Activated naive CD4-positive, alpha-beta T cell treated with anti-CD3 and anti-CD28 coated beads, Interleukin-2, amount 10 ng/mL, durations not matched to agents 7 days and 5 days (primary cell): ENCODE results near the gene CAMK2B.
A peak's percentile ranks its signal among the peaks of the same experiment; 100 is the strongest.

ENCODE experiments used
- CTCF ChIA-PET: fragments of 350-600 bp; sonication (Branson Sonifier 250); formaldehyde crosslinking; loops from one replicate; lab custom pipeline; 2021; ENCODE audit warnings: antibody characterized with exemption; lab: Charles Lee
- DNase-seq: peaks from one replicate; pipeline ENCODE4 v3.0.0-alpha.2; 2020
- H3K27ac Mint-ChIP-seq: one replicate; pipeline ENCODE4 v1.8.0; 2021; ENCODE audit warnings: mild to moderate bottlenecking, moderate library complexity, mixed read lengths
- H3K27me3 Mint-ChIP-seq: one replicate; pipeline ENCODE4 v1.8.0; 2021; ENCODE audit warnings: mild to moderate bottlenecking, mixed read lengths
- H3K36me3 Mint-ChIP-seq: one replicate; pipeline ENCODE4 v1.8.0; 2021; ENCODE audit warnings: mixed read lengths
- H3K4me1 Mint-ChIP-seq: one replicate; pipeline ENCODE4 v1.8.0; 2021; ENCODE audit warnings: mixed read lengths
- H3K4me3 Mint-ChIP-seq: one replicate; pipeline ENCODE4 v1.8.0; 2021; ENCODE audit warnings: mild to moderate bottlenecking, moderate library complexity, mixed read lengths
- H3K9me3 Mint-ChIP-seq: one replicate; pipeline ENCODE4 v1.8.0; 2021; ENCODE audit warnings: mixed read lengths

Gene CAMK2B

DNA sequence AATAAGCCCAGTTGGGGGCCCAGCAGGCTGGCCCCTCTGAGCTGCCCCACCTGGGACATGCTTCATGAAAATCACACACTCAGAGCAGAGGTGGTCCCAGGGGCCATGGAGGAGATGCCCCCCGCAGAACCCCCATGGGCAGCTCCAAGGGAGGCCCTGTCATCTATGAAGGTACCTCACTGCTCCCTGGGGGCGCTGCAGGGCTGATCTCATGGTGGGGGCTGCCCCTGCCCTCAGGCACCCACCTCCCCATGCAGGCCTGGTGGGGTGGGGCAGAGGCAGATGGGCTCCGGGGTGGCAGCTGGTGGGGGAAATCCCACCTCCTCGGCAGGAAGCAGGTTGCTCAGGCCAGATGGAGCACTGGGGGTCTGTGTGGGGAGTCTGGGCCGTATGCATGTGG, 64.2 kb downstream of the CAMK2B start:
- Mint-ChIP-seq H3K27ac (no peak overlapping the region), H3K4me3 (no peak overlapping the region), H3K9me3 (no peaks in the 10 kb centered on the region), H3K36me3 (no peaks in the 10 kb centered on the region), H3K4me1 (peaks cover 25% of the 10 kb centered on the region), H3K27me3 (peaks cover 16% of the 10 kb centered on the region)
- DNase-seq = no peak
- CTCF ChIA-PET = no interaction called here

DNA sequence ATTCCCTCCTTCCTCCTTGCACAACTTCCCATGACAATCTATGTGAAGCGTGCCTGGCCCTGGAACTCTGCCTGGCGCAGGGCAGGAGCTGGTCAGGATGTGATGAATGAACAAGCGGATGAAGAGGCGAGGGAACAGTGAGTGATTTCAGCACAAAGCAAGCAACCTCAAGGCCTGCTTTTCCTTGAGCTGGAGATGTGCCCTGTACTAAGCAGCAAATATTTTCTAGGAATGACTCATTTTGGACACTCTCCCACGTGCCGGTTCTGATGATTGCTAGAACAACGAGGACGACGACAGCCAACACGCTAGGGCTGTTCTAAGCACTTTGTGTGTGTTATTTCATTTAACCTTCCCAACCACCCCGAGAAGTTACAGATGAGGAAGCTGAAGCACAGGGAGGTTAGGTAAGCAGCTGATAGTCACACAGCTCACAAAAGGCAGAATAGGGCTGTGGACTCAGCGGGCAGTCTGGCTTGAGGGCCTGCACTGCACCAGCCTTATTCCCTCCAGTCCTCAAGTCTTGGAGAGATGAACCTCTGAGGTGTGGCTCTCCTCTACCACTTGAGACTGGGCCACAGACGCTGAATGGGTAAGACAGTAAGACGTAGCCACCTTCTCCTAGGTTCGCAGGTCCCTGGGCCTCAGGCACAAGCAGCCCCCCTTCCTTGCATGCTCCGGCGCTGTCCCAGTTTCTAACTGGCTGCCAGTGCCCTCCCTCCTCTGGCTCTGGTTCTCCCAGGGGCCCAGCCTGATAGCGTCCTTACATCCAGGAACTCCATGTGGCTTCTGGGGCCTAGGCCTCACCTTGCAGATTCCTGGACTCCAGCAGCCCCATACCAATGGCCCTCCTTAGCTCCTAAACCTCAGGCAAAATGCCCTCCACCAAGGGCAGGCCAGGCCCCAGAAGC, 65.6 kb downstream of the CAMK2B start:
- CTCF ChIA-PET = interaction anchor here (0.7 to 1.5 kb wide), 2 partner anchors 19 to 48 kb away, joined by 3 to 4 read pairs; no protein-coding TSS in a partner anchor
- no peak for DNase-seq
- H3K4me1 Mint-ChIP-seq = peaks cover 25% of the 10 kb centered on the region
- peaks cover 11% of the 10 kb centered on the region for H3K27me3 Mint-ChIP-seq
- H3K4me3 Mint-ChIP-seq = no peak overlapping the region
- no peaks in the 10 kb centered on the region for H3K36me3 Mint-ChIP-seq
- H3K9me3 Mint-ChIP-seq = peaks cover 2% of the 10 kb centered on the region
- H3K27ac Mint-ChIP-seq = no peak overlapping the region

DNA sequence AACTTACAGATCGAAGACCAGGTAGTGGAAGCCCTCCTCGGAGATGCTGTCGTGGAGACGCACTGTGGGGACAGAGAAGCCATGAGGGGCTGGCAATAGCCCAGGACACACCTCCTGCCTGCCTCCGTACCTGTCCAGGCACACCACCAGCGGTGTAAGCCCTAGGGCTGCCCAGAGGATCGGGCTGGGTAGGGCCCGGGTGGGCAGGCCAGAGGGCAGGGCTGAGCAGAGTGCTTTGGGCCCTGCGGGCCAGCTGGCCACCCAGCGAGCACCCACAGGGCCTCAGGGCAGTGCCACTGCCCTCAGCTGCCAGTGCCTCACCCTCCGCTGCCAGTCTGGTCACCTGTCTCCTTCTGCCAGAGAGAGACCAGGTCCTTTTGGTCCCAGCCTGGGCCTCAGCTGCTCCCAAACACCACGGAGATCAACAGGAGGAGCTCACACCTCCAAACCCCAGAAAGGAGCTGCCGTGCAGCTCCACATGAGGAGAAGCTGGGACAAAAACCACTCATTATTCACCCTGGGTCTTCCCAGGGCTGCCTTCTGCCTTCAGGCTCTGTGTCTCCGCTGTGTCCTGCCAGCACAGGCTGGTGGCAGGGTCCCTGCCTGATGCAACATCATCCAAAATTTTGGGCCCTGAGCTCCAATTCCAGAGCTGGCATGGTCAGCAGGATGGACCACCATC, 66.4 kb downstream of the CAMK2B start:
- no peak overlapping the region for H3K4me3 Mint-ChIP-seq
- peak overlapping the region; percentile 93 for H3K27ac Mint-ChIP-seq
- H3K9me3 Mint-ChIP-seq = peaks cover 2% of the 10 kb centered on the region
- H3K4me1 Mint-ChIP-seq = peaks cover 25% of the 10 kb centered on the region
- H3K36me3 Mint-ChIP-seq = no peaks in the 10 kb centered on the region
- H3K27me3 Mint-ChIP-seq = peaks cover 5% of the 10 kb centered on the region
- no peak for DNase-seq
- CTCF ChIA-PET = interaction anchor here (0.7 to 2.6 kb wide), 5 partner anchors 18 to 229 kb away, joined by 3 to 18 read pairs (median 3); no protein-coding TSS in a partner anchor

DNA sequence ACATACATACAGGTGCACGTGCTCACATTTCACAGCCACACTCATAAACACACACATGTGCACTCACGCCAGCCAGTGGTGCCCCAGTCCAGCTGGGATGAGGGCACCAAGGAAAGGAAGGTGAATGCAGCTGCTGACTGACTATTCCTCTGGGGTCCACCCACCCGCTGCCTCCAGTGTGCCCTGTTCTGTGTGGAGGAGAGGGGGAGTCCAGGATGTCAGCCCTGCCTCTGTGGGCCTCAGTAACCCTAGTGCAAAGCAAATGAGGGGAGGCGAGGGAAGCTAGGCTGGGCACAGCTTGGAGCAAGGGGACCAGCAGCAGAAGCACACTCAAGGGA, 67.0 kb downstream of the CAMK2B start:
- CTCF ChIA-PET = interaction anchor here (0.8 to 2.6 kb wide), 5 partner anchors 17 to 230 kb away, joined by 3 to 18 read pairs (median 3); no protein-coding TSS in a partner anchor
- no peaks in the 10 kb centered on the region for H3K36me3 Mint-ChIP-seq
- peak overlapping the region; percentile 93 for H3K27ac Mint-ChIP-seq
- H3K4me3 Mint-ChIP-seq = no peak overlapping the region
- no peaks in the 10 kb centered on the region for H3K27me3 Mint-ChIP-seq
- H3K9me3 Mint-ChIP-seq = peaks cover 2% of the 10 kb centered on the region
- peaks cover 25% of the 10 kb centered on the region for H3K4me1 Mint-ChIP-seq
- no peak for DNase-seq

- Mint-ChIP-seq H3K9me3 (peaks cover 2% of the 10 kb centered on the region), H3K27me3 (no peaks in the 10 kb centered on the region), H3K36me3 (no peaks in the 10 kb centered on the region), H3K4me3 (no peak overlapping the region), H3K27ac (peak overlapping the region; percentile 93), H3K4me1 (peaks cover 25% of the 10 kb centered on the region)
- CTCF ChIA-PET = interaction anchor here (1.2 to 2.6 kb wide), 3 partner anchors 16 to 161 kb away, joined by 3 to 18 read pairs (median 3); no protein-coding TSS in a partner anchor
- DNase-seq = peak; percentile 78
These were observed 67.6 kb downstream of the CAMK2B start for GRCh38 chr7:44257618-44258422.

- CTCF ChIA-PET = interaction anchor here (1.2 to 2.6 kb wide), 2 partner anchors 16 to 161 kb away, joined by 3 to 18 read pairs; no protein-coding TSS in a partner anchor
- Mint-ChIP-seq H3K27me3 (no peaks in the 10 kb centered on the region), H3K4me3 (no peak overlapping the region), H3K4me1 (peaks cover 25% of the 10 kb centered on the region), H3K36me3 (no peaks in the 10 kb centered on the region), H3K27ac (peak overlapping the region; percentile 93), H3K9me3 (peaks cover 2% of the 10 kb centered on the region)
- no peak for DNase-seq
These were observed 68.2 kb downstream of the CAMK2B start for GRCh38 chr7:44257213-44257612.

- peaks cover 2% of the 10 kb centered on the region for H3K9me3 Mint-ChIP-seq
- peaks cover 25% of the 10 kb centered on the region for H3K4me1 Mint-ChIP-seq
- H3K4me3 Mint-ChIP-seq = no peak overlapping the region
- H3K27me3 Mint-ChIP-seq = no peaks in the 10 kb centered on the region
- no peak overlapping the region for H3K27ac Mint-ChIP-seq
- CTCF ChIA-PET = interaction anchor here (1.5 to 2.6 kb wide), 2 partner anchors 15 to 234 kb away, joined by 4 to 18 read pairs; partner anchors contain the start of gene NUDCD3
- no peak for DNase-seq
- H3K36me3 Mint-ChIP-seq = no peaks in the 10 kb centered on the region
These were observed 68.9 kb downstream of the CAMK2B start for GRCh38 chr7:44256459-44256858.

GRCh38 chr7:44251881-44252280, 73.5 kb downstream of the CAMK2B start:
- DNase-seq = no peak
- Mint-ChIP-seq H3K4me3 (no peak overlapping the region), H3K36me3 (no peaks in the 10 kb centered on the region), H3K4me1 (no peaks in the 10 kb centered on the region), H3K9me3 (peaks cover 2% of the 10 kb centered on the region), H3K27ac (no peak overlapping the region), H3K27me3 (peaks cover 3% of the 10 kb centered on the region)
- CTCF ChIA-PET = interaction anchor here (3.0 kb wide), 1 partner anchor 11 kb away, joined by 15 read pairs; no protein-coding TSS in a partner anchor

- peaks cover 3% of the 10 kb centered on the region for H3K27me3 Mint-ChIP-seq
- no peaks in the 10 kb centered on the region for H3K4me1 Mint-ChIP-seq
- CTCF ChIA-PET = interaction anchor here (3.0 kb wide), 1 partner anchor 10 kb away, joined by 15 read pairs; no protein-coding TSS in a partner anchor
- peaks cover 2% of the 10 kb centered on the region for H3K9me3 Mint-ChIP-seq
- no peak overlapping the region for H3K4me3 Mint-ChIP-seq
- DNase-seq = no peak
- H3K36me3 Mint-ChIP-seq = no peaks in the 10 kb centered on the region
- no peak overlapping the region for H3K27ac Mint-ChIP-seq
These were observed 74.1 kb downstream of the CAMK2B start for GRCh38 chr7:44251269-44251668.

- Mint-ChIP-seq H3K4me3 (no peak overlapping the region), H3K27ac (no peak overlapping the region), H3K4me1 (no peaks in the 10 kb centered on the region), H3K36me3 (no peaks in the 10 kb centered on the region), H3K9me3 (no peaks in the 10 kb centered on the region), H3K27me3 (peaks cover 3% of the 10 kb centered on the region)
- CTCF ChIA-PET = interaction anchor here (1.0 kb wide), 1 partner anchor 9 kb away, joined by 4 read pairs; no protein-coding TSS in a partner anchor
- DNase-seq = no peak
These were observed 75.7 kb downstream of the CAMK2B start for GRCh38 chr7:44249639-44250234.

DNA sequence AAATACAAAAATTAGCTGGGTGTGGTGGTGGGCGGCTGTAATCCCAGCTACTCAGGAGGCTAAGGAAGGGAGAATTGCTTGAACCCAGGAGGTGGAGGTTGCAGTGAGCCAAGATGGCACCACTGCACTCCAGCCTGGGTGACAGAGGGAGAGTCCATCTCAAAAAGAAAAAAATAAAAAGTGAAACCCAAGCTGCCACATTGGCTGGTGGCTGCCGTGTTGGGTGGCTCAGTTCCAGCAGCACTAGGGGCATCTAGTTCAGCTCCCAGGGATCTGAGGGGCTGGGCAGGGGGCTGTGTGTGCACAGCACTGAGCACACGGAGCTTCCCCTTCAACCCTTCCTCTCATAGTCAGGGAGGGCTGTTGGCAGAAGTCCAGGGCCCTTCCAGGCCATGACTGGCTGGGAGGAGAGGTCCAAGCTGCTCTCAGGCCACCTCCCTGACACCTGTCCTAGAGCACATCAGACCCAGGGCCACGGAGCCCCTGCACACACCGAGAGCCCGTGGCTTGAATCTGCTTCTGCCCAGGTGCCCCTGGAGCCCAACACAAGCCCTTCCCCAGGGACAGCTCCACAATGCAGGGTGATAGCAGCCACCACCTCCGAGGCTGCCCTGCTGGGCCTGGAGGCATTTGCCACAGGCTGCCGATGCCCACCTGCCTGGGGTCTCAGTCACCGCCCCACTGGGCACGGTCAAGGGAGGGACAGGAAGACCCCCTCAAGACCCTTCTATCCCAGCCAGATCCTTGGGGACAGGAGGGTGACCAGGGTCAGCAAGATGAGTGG, 77.3 kb downstream of the CAMK2B start:
- CTCF ChIA-PET = no interaction called here
- H3K4me1 Mint-ChIP-seq = no peaks in the 10 kb centered on the region
- no peaks in the 10 kb centered on the region for H3K9me3 Mint-ChIP-seq
- no peak for DNase-seq
- H3K27ac Mint-ChIP-seq = no peak overlapping the region
- H3K27me3 Mint-ChIP-seq = peaks cover 3% of the 10 kb centered on the region
- no peaks in the 10 kb centered on the region for H3K36me3 Mint-ChIP-seq
- H3K4me3 Mint-ChIP-seq = no peak overlapping the region

GRCh38 chr7:44246396-44247113, 78.8 kb downstream of the CAMK2B start:
- Mint-ChIP-seq H3K27me3 (peaks cover 3% of the 10 kb centered on the region), H3K4me1 (no peaks in the 10 kb centered on the region)

More at GRCh38 chr7:44246396-44247113, 78.8 kb downstream of the CAMK2B start:
- no peak for DNase-seq
- Mint-ChIP-seq H3K4me3 (no peak overlapping the region), H3K27ac (peak overlapping the region; percentile 11), H3K9me3 (no peaks in the 10 kb centered on the region), H3K36me3 (no peaks in the 10 kb centered on the region)
- CTCF ChIA-PET = no interaction called here
